GM23338 (cell line): ENCODE measurements around the gene ZDHHC17. TPM values are rescaled to one million over a fixed set of nuclear protein-coding genes. Genes with fewer than 3 reads are reported as not detected.

ENCODE experiments used
- ETS1 ChIP-seq: IDR thresholded peaks from 2 replicates; pipeline ENCODE4 v1.6.1; 2016; ENCODE audit warnings: antibody characterized with exemption
- EZH2 ChIP-seq: fragments of 200-600 bp; sonication (generic); IDR thresholded peaks from one replicate; pipeline ENCODE4 v1.8.0; 2017; ENCODE audit warnings: antibody characterized with exemption, mild to moderate bottlenecking, low read depth; ENCODE audit not compliant: unreplicated experiment
- JUNB ChIP-seq: IDR thresholded peaks from one replicate; pipeline ENCODE4 v1.6.1; 2016; ENCODE audit warnings: antibody characterized with exemption; ENCODE audit not compliant: unreplicated experiment
- POLR2AphosphoS5 ChIP-seq: IDR thresholded peaks from 2 replicates; pipeline ENCODE4 v1.6.1; 2016; ENCODE audit warnings: antibody characterized with exemption, low read depth
- STAT1 ChIP-seq: IDR thresholded peaks from one replicate; pipeline ENCODE4 v1.6.1; 2016; ENCODE audit warnings: antibody characterized with exemption; ENCODE audit not compliant: unreplicated experiment
- ZNF331 ChIP-seq: fragments of 250-450 bp; sonication (Bioruptor Pico); IDR thresholded peaks from 2 replicates; pipeline ENCODE4 v1.5.0; 2020; ENCODE audit warnings: low read depth, mild to moderate bottlenecking, moderate library complexity
- polyA plus RNA-seq: library from polyadenylated mRNA; unstranded; fragments of >200 nt; fragmentation: Nextera tagmentation; extraction: Ambion mirVana; gene quantifications from 2 replicates; pipeline ENCODE4 v1.2.1, GENCODE V29; 2016
- total RNA-seq: library from RNA; depleted of rRNA; stranded (reverse); fragments of >200 nt; shearing (Covaris generic); gene quantifications from 2 replicates; pipeline ENCODE4 v1.2.3, GENCODE V29; 2014
- TF ChIP-seq, protein P1 (sequence below): fragments of 250-450 bp; sonication (Bioruptor Pico); IDR thresholded peaks from 2 replicates; pipeline ENCODE4 v1.5.0; 2020; ENCODE audit warnings: mild to moderate bottlenecking, moderate library complexity
- TF ChIP-seq, protein P2 (sequence below): IDR thresholded peaks from one replicate; pipeline ENCODE4 v1.6.1; 2018; ENCODE audit warnings: antibody characterized with exemption; ENCODE audit not compliant: unreplicated experiment

ZDHHC17 gene
- total and polyA plus RNA-seq, 2 experiments from 2014 or later = 15.7 to 43.5 TPM

DNA sequence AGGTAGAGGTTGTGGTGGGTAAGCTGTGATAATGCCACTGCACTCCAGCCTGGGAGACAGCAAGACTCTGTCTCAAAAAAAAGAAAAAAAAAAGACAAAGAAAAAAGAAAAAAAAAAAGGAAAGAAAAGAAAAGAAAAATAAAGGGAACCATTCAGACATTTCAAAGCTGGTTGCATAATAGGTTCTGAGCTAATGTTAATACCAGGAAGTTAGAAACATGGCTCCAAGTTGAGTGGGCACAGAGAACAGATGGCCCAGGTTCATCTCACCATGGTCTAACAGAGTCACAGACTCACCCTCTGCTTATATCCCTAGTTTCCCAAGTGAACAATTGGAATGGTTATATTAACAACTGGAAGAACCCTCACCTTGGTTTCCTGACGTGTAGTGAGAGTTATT, 17.4 kb upstream of the ZDHHC17 start (continued):
- TF ChIP-seq, protein P1, sequence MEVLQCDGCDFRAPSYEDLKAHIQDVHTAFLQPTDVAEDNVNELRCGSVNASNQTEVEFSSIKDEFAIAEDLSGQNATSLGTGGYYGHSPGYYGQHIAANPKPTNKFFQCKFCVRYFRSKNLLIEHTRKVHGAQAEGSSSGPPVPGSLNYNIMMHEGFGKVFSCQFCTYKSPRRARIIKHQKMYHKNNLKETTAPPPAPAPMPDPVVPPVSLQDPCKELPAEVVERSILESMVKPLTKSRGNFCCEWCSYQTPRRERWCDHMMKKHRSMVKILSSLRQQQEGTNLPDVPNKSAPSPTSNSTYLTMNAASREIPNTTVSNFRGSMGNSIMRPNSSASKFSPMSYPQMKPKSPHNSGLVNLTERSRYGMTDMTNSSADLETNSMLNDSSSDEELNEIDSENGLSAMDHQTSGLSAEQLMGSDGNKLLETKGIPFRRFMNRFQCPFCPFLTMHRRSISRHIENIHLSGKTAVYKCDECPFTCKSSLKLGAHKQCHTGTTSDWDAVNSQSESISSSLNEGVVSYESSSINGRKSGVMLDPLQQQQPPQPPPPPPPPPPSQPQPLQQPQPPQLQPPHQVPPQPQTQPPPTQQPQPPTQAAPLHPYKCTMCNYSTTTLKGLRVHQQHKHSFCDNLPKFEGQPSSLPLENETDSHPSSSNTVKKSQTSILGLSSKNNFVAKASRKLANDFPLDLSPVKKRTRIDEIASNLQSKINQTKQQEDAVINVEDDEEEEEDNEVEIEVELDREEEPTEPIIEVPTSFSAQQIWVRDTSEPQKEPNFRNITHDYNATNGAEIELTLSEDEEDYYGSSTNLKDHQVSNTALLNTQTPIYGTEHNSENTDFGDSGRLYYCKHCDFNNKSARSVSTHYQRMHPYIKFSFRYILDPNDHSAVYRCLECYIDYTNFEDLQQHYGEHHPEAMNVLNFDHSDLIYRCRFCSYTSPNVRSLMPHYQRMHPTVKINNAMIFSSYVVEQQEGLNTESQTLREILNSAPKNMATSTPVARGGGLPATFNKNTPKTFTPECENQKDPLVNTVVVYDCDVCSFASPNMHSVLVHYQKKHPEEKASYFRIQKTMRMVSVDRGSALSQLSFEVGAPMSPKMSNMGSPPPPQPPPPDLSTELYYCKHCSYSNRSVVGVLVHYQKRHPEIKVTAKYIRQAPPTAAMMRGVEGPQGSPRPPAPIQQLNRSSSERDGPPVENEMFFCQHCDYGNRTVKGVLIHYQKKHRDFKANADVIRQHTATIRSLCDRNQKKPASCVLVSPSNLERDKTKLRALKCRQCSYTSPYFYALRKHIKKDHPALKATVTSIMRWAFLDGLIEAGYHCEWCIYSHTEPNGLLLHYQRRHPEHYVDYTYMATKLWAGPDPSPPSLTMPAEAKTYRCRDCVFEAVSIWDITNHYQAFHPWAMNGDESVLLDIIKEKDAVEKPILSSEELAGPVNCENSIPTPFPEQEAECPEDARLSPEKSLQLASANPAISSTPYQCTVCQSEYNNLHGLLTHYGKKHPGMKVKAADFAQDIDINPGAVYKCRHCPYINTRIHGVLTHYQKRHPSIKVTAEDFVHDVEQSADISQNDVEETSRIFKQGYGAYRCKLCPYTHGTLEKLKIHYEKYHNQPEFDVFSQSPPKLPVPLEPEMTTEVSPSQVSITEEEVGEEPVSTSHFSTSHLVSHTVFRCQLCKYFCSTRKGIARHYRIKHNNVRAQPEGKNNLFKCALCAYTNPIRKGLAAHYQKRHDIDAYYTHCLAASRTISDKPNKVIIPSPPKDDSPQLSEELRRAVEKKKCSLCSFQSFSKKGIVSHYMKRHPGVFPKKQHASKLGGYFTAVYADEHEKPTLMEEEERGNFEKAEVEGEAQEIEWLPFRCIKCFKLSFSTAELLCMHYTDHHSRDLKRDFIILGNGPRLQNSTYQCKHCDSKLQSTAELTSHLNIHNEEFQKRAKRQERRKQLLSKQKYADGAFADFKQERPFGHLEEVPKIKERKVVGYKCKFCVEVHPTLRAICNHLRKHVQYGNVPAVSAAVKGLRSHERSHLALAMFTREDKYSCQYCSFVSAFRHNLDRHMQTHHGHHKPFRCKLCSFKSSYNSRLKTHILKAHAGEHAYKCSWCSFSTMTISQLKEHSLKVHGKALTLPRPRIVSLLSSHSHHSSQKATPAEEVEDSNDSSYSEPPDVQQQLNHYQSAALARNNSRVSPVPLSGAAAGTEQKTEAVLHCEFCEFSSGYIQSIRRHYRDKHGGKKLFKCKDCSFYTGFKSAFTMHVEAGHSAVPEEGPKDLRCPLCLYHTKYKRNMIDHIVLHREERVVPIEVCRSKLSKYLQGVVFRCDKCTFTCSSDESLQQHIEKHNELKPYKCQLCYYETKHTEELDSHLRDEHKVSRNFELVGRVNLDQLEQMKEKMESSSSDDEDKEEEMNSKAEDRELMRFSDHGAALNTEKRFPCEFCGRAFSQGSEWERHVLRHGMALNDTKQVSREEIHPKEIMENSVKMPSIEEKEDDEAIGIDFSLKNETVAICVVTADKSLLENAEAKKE (CRISPR knock-in tag) = no peak
- TF ChIP-seq ETS1 (no peak), POLR2AphosphoS5 (no peak), ZNF331 (CRISPR knock-in tag) (no peak), STAT1 (no peak), JUNB (no peak), EZH2 (no peak)
- TF ChIP-seq, protein P2, sequence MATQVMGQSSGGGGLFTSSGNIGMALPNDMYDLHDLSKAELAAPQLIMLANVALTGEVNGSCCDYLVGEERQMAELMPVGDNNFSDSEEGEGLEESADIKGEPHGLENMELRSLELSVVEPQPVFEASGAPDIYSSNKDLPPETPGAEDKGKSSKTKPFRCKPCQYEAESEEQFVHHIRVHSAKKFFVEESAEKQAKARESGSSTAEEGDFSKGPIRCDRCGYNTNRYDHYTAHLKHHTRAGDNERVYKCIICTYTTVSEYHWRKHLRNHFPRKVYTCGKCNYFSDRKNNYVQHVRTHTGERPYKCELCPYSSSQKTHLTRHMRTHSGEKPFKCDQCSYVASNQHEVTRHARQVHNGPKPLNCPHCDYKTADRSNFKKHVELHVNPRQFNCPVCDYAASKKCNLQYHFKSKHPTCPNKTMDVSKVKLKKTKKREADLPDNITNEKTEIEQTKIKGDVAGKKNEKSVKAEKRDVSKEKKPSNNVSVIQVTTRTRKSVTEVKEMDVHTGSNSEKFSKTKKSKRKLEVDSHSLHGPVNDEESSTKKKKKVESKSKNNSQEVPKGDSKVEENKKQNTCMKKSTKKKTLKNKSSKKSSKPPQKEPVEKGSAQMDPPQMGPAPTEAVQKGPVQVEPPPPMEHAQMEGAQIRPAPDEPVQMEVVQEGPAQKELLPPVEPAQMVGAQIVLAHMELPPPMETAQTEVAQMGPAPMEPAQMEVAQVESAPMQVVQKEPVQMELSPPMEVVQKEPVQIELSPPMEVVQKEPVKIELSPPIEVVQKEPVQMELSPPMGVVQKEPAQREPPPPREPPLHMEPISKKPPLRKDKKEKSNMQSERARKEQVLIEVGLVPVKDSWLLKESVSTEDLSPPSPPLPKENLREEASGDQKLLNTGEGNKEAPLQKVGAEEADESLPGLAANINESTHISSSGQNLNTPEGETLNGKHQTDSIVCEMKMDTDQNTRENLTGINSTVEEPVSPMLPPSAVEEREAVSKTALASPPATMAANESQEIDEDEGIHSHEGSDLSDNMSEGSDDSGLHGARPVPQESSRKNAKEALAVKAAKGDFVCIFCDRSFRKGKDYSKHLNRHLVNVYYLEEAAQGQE = no peak
